GM12874 (cell line): ENCODE measurements around the gene BTN1A1.

Source experiments
- CTCF ChIP-seq: IDR thresholded peaks from 2 replicates; pipeline ENCODE4 v1.5.1; 2011; ENCODE audit warnings: low read depth, mild to moderate bottlenecking, control low read depth, low read length, moderate library complexity; ENCODE audit not compliant: insufficient read depth

BTN1A1 gene

DNA sequence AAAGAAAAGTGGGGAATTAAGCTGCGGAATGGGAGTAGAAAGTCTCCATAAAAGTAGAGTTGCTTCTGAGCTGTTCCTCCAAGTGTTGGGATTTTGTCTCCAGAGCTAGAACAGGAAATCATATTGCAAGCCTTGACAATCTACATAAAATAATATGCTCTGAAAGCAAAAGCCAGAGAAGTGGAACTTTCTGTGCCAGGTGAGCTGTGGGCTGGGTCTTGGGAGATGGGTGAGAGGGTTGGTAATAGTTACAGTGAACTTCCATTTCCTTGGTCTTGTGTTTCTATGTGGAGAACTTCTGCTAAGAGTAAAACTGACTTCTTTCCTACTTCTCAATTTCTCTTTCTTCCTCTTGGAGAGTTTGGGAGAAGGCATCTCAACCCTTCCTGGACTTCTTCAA, 31.8 kb downstream of the BTN1A1 start:
- no peak for TF ChIP-seq CTCF

DNA sequence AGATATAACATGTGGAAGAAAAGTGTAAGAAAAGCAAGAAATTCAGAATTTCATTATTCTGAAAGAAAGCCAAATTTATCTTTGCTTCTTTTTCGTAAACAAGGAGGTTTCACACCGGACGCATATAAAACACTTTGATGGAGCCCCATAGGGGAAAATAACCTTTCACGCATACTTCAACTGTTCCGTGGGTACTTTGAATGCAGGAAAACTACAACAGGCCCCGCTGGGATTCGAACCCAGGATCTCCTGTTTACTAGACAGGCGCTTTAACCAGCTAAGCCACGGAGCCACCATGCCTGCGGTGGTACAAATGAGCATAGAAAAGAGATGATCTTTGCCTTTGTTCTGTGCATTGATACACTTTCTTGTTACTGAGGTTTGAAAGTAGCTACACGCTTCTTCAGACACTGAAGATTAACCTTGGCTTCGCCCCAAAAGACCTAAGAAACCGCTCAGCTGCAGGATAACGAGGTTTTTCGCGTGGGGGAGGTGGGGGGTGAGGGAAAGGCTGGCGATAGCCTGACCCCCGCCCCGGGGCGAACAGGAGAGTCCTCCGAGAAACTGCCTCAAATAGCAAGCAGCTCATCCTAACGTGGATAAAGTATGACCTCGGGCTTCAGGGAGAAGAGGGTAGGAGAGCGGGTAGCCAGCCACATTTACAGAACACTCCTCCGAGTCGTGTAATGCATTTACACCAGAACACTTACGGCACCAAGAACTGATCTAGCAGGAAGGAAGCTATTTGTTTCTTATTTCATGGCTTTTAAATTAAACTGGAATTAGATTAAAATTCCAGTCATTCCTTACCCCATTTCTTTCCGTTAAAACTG, 32.8 kb downstream of the BTN1A1 start:
- TF ChIP-seq CTCF: no peak

DNA sequence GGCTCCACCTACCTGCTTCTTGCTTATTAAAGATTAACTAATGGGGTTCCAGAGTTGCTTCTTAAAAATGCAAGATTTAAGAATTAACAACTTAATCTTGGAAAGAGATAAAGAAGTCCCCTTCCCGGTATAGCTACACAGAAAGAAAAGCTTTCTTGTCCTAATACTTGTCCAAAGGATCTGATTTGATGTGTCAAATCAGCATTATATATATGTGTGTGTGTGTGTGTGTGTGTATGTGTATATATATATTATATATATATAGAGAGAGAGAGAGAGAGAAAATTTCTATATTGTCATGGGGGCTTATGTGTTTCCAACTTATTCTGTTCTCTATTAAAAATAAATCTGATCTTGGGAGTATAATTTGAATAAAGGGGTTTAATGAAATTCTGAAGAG, 33.4 kb downstream of the BTN1A1 start:
- TF ChIP-seq CTCF: no peak

GRCh38 chr6:26534681-26535465, 34.8 kb downstream of the BTN1A1 start:
- TF ChIP-seq CTCF: no peak

DNA sequence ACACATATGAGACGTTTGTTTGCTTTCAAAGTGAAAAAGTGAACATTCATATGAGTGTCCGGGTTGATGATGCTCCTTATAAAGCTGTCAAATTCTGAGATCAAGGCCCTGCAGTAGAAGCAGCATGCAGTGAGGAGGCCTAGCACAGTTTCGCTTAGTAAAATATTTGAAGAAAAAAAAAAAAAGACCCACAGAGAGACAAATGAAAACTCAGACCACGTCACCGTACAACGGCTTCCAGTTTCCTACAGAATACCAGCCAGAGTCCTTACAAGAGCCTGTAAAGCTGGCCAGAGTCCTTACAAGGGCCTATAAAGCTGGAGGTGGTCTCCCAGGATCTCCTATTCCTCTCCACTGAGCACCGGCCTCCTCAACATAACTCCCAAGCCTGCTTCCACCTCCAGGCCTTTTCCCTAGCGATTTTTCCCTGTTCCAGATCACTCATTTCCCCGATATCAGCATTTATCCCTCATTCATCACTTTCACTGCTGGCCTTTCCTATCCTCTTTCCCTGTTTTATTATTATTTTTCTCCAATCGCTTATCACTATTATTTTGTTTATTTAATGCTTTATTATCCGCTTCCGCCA, 36.6 kb downstream of the BTN1A1 start:
- TF ChIP-seq CTCF: no peak

DNA sequence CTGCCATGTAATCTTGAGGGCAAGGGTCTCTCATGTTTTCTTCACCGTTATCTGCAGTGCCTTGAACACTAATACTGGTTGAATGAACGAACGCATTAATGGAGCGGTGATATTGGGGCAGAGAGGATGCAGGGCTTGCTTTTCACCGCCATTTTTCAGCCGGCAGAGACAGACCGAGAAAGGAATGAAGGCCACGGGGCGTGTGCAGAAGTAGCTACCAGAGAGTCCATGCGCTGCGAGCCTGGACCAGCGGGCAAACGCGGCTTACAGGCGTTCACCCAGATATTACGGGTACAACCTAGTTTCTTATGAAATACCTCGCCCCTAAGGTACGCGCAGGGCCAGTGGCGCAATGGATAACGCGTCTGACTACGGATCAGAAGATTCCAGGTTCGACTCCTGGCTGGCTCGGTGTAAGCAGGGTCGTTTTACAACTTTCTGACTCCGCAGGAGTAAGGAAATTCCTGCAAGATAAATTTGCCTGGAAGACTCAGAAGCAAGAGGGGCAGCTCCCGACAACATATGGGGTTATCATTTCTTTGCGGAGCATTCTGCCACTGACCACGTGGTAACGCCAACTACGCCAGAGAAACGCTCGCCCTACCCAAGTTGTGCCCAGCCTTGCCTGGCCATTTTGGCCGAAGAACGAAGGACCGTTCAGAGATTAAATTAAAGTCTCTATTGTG, 37.2 kb downstream of the BTN1A1 start:
- TF ChIP-seq CTCF: no peak
